Natural killer cell treated with Interleukin-12 subunit alpha and Interleukin-12 subunit beta and Interleukin-15 and Interleukin-18, amount 100 ng/mL, for 72 hours (primary cell): Measurements from ENCODE around the gene CYLD. TPM values are rescaled to one million over a fixed set of nuclear protein-coding genes. Genes with fewer than 3 reads are reported as not detected.

Source experiments
- ATAC-seq, 2 donors: fragments of 150-1000 bp; cut with Tn5 transposase in 1 of 2; sonication (Bioruptor Pico), chemical (Tn5 transposase) in 1 of 2; 2 replicates each; pipeline ENCODE4 v1.10.0; 2021
- DNase-seq: peaks from one replicate; pipeline ENCODE4 v3.0.0; 2022; ENCODE audit warnings: low spot score
- H3K27ac Mint-ChIP-seq, 2 donors: 1 replicate in 1 of 2; 2 replicates in 1 of 2; pipeline ENCODE4 v1.8.0; 2022; ENCODE audit warnings: mixed read lengths in 2 of 2, mild to moderate bottlenecking in 1 of 2, moderate library complexity in 1 of 2
- H3K27me3 Mint-ChIP-seq, 2 donors: 1 replicate in 1 of 2; 2 replicates in 1 of 2; pipeline ENCODE4 v1.8.0; 2022; ENCODE audit warnings: mixed read lengths in 2 of 2
- H3K36me3 Mint-ChIP-seq: one replicate; pipeline ENCODE4 v1.8.0; 2022; ENCODE audit warnings: mixed read lengths
- H3K4me1 Mint-ChIP-seq, 2 donors: 1 replicate in 1 of 2; 2 replicates in 1 of 2; pipeline ENCODE4 v1.8.0; 2022; ENCODE audit warnings: low read depth in 2 of 2, mixed read lengths in 2 of 2, mild to moderate bottlenecking in 1 of 2
- H3K4me3 Mint-ChIP-seq: one replicate; pipeline ENCODE4 v1.8.0; 2022; ENCODE audit warnings: mixed read lengths
- H3K9me3 Mint-ChIP-seq: 2 replicates; pipeline ENCODE4 v1.8.0; 2022; ENCODE audit warnings: mixed read lengths
- total RNA-seq, 2 donors: library from RNA; stranded (reverse); gene quantifications; one replicate each; pipeline ENCODE4 v1.2.3, GENCODE V29; 2022

Gene CYLD
- total RNA-seq, 2 donors from 2014 or later = 95.4 to 126 TPM

GRCh38 chr16:50739031-50739430 is 2.9 kb upstream of the CYLD start:
- ATAC-seq = no peak
- Mint-ChIP-seq H3K9me3 (no peaks in the 10 kb centered on the region), H3K27me3 (no peaks in the 10 kb centered on the region), H3K4me3 (no peak overlapping the region), H3K36me3 (peaks cover 14% of the 10 kb centered on the region), H3K4me1 (peaks cover 36 to 43% of the 10 kb centered on the region in 2 donors), H3K27ac (peak overlapping the region in 1 of 2 donors; percentile 93)
- no peak for DNase-seq

GRCh38 chr16:50740736-50741135 is 1.1 kb upstream of the CYLD start:
- H3K4me3 Mint-ChIP-seq = peak overlapping the region; percentile 93

GRCh38 chr16:50741225-50741780 is 583 bp upstream of the CYLD start:
- DNase-seq (no peak), ATAC-seq (no peak)
- H3K27me3 Mint-ChIP-seq = no peaks in the 10 kb centered on the region
- H3K27ac Mint-ChIP-seq = peak overlapping the region; percentile 93 to 95
- no peaks in the 10 kb centered on the region for H3K9me3 Mint-ChIP-seq
- H3K36me3 Mint-ChIP-seq = peaks cover 19% of the 10 kb centered on the region
- peak overlapping the region; percentile 93 for H3K4me3 Mint-ChIP-seq
- H3K4me1 Mint-ChIP-seq = peaks cover 46 to 51% of the 10 kb centered on the region in 2 donors

More at GRCh38 chr16:50740736-50741135, 1.1 kb upstream of the CYLD start:
- Mint-ChIP-seq H3K36me3 (peaks cover 23% of the 10 kb centered on the region), H3K9me3 (no peaks in the 10 kb centered on the region), H3K27me3 (no peaks in the 10 kb centered on the region), H3K4me1 (peaks cover 46 to 53% of the 10 kb centered on the region in 2 donors), H3K27ac (peak overlapping the region; percentile 93 to 95)
- ATAC-seq (no peak), DNase-seq (no peak)

GRCh38 chr16:50742576-50743200 is 802 bp downstream of the CYLD start:
- H3K4me1 Mint-ChIP-seq = peaks cover 54 to 59% of the 10 kb centered on the region in 2 donors
- peak; percentile 2 to 26 for ATAC-seq
- peaks cover 19% of the 10 kb centered on the region for H3K36me3 Mint-ChIP-seq

GRCh38 chr16:50743581-50744225 is 1.8 kb downstream of the CYLD start:
- DNase-seq (no peak), ATAC-seq (no peak)
- peak overlapping the region; percentile 94 for H3K4me3 Mint-ChIP-seq
- peaks cover 19% of the 10 kb centered on the region for H3K36me3 Mint-ChIP-seq
- peaks cover 55 to 62% of the 10 kb centered on the region in 2 donors for H3K4me1 Mint-ChIP-seq
- H3K27ac Mint-ChIP-seq = peak overlapping the region; percentile 93 to 96
- H3K27me3 Mint-ChIP-seq = no peaks in the 10 kb centered on the region
- no peaks in the 10 kb centered on the region for H3K9me3 Mint-ChIP-seq

More at GRCh38 chr16:50742576-50743200, 802 bp downstream of the CYLD start:
- Mint-ChIP-seq H3K4me3 (peak overlapping the region; percentile 94), H3K27ac (peak overlapping the region; percentile 93 to 96), H3K27me3 (no peaks in the 10 kb centered on the region), H3K9me3 (no peaks in the 10 kb centered on the region)
- DNase-seq = peak; percentile 67

GRCh38 chr16:50744881-50745280 is 3.0 kb downstream of the CYLD start:
- peaks cover 21% of the 10 kb centered on the region for H3K36me3 Mint-ChIP-seq
- no peaks in the 10 kb centered on the region for H3K9me3 Mint-ChIP-seq

GRCh38 chr16:50745940-50746339 is 4.1 kb downstream of the CYLD start:
- DNase-seq = no peak
- no peak for ATAC-seq
- Mint-ChIP-seq H3K27me3 (no peaks in the 10 kb centered on the region), H3K27ac (peak overlapping the region; percentile 93 to 96), H3K4me3 (peak overlapping the region; percentile 94), H3K36me3 (peaks cover 21% of the 10 kb centered on the region), H3K4me1 (peaks cover 48 to 53% of the 10 kb centered on the region in 2 donors), H3K9me3 (no peaks in the 10 kb centered on the region)

More at GRCh38 chr16:50744881-50745280, 3.0 kb downstream of the CYLD start:
- Mint-ChIP-seq H3K4me1 (peaks cover 59 to 61% of the 10 kb centered on the region in 2 donors), H3K4me3 (peak overlapping the region; percentile 94), H3K27me3 (no peaks in the 10 kb centered on the region), H3K27ac (peak overlapping the region; percentile 93 to 96)
- DNase-seq (no peak), ATAC-seq (no peak)

- ATAC-seq (peak; percentile 63 to 76), DNase-seq (no peak)
- H3K4me3 Mint-ChIP-seq = peak overlapping the region; percentile 80
- no peaks in the 10 kb centered on the region for H3K9me3 Mint-ChIP-seq
- H3K27ac Mint-ChIP-seq = peak overlapping the region; percentile 64 to 72
- no peaks in the 10 kb centered on the region for H3K27me3 Mint-ChIP-seq
- peaks cover 45 to 48% of the 10 kb centered on the region in 2 donors for H3K4me1 Mint-ChIP-seq
- H3K36me3 Mint-ChIP-seq = peaks cover 21% of the 10 kb centered on the region
Observed at GRCh38 chr16:50747207-50747956, 5.5 kb downstream of the CYLD start.

- peaks cover 23% of the 10 kb centered on the region for H3K36me3 Mint-ChIP-seq
- no peaks in the 10 kb centered on the region for H3K27me3 Mint-ChIP-seq
- ATAC-seq = no peak
- DNase-seq = no peak
- peaks cover 20 to 35% of the 10 kb centered on the region in 2 donors for H3K4me1 Mint-ChIP-seq
- H3K4me3 Mint-ChIP-seq = no peak overlapping the region
- H3K27ac Mint-ChIP-seq = no peak overlapping the region
- no peaks in the 10 kb centered on the region for H3K9me3 Mint-ChIP-seq
Observed at GRCh38 chr16:50751528-50751927, 9.6 kb downstream of the CYLD start.

GRCh38 chr16:50752471-50753235 is 10.8 kb downstream of the CYLD start:
- DNase-seq = no peak
- Mint-ChIP-seq H3K27me3 (no peaks in the 10 kb centered on the region), H3K36me3 (peaks cover 23% of the 10 kb centered on the region), H3K4me1 (peaks cover 13 to 27% of the 10 kb centered on the region in 2 donors), H3K4me3 (no peak overlapping the region), H3K27ac (peak overlapping the region; percentile 12 to 23), H3K9me3 (no peaks in the 10 kb centered on the region)
- peak in 1 of 2 donors; percentile 48 for ATAC-seq

- Mint-ChIP-seq H3K36me3 (peaks cover 33% of the 10 kb centered on the region), H3K27ac (no peak overlapping the region), H3K4me3 (no peak overlapping the region), H3K9me3 (no peaks in the 10 kb centered on the region), H3K27me3 (no peaks in the 10 kb centered on the region), H3K4me1 (peaks cover 23 to 50% of the 10 kb centered on the region in 2 donors)
- ATAC-seq (no peak), DNase-seq (no peak)
Observed at GRCh38 chr16:50756473-50756872, 14.6 kb downstream of the CYLD start.

- H3K27me3 Mint-ChIP-seq = no peaks in the 10 kb centered on the region
- DNase-seq (no peak), ATAC-seq (no peak)
- peaks cover 33% of the 10 kb centered on the region for H3K36me3 Mint-ChIP-seq
- H3K9me3 Mint-ChIP-seq = peaks cover under 1% of the 10 kb centered on the region
- H3K4me1 Mint-ChIP-seq = peaks cover 50 to 68% of the 10 kb centered on the region in 2 donors
- H3K4me3 Mint-ChIP-seq = no peak overlapping the region
- H3K27ac Mint-ChIP-seq = peak overlapping the region in 1 of 2 donors; percentile 2
Observed at GRCh38 chr16:50761267-50761666, 19.4 kb downstream of the CYLD start.

- H3K36me3 Mint-ChIP-seq = peaks cover 40% of the 10 kb centered on the region
- H3K27me3 Mint-ChIP-seq = no peaks in the 10 kb centered on the region
- H3K4me3 Mint-ChIP-seq = peak overlapping the region; percentile 4
- DNase-seq (no peak), ATAC-seq (no peak)
- H3K27ac Mint-ChIP-seq = peak overlapping the region in 1 of 2 donors; percentile 2
- H3K9me3 Mint-ChIP-seq = peaks cover 6% of the 10 kb centered on the region
- H3K4me1 Mint-ChIP-seq = peaks cover 58 to 75% of the 10 kb centered on the region in 2 donors
Observed at GRCh38 chr16:50762241-50762640, 20.4 kb downstream of the CYLD start.
